ENCODE measurements around the gene DNAJC11.
"Not testable (repeated sequence)": the region's sequence is repeated elsewhere in the genome, so short reads cannot be mapped to it uniquely, and the experiment has no call there.

Gene DNAJC11

DNA sequence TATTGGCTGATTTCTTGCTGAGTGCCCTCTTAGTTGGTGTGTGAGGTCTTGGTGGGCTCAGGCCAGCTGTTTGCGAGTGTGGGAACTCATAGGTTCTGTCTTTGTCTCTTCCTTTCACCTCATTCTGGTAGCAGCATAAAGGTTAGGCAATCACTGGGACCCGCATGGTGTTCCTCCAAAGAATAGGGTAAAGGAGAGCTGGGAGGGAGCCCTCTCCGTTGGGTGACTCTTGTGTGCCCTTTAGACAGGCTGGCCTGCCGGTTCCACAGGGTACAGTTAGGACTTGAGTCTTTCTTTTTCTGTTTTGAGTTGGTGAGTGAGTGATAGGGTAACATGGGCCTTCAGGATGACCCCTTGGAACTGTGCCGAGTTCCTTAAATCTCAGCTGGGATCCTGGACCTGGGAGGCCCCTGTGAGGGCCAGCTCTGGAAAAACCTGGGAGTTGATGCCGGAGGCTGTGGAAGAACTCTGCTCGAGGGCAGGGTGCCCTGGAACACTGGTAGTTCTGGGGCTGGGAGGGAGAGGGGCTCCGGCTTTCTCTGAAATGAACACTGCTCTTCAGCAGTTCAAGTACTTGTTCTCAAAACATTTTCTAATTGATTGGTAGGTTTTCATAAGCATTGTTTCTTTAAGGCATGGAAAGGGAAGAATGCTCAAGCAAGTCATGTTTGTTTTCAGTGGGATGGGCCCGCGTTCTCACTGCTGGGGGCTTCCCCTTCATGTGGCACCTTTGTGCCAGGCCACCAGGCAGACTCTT is 79.0 kb downstream of the DNAJC11 start:
- no peak for DNase-seq

DNA sequence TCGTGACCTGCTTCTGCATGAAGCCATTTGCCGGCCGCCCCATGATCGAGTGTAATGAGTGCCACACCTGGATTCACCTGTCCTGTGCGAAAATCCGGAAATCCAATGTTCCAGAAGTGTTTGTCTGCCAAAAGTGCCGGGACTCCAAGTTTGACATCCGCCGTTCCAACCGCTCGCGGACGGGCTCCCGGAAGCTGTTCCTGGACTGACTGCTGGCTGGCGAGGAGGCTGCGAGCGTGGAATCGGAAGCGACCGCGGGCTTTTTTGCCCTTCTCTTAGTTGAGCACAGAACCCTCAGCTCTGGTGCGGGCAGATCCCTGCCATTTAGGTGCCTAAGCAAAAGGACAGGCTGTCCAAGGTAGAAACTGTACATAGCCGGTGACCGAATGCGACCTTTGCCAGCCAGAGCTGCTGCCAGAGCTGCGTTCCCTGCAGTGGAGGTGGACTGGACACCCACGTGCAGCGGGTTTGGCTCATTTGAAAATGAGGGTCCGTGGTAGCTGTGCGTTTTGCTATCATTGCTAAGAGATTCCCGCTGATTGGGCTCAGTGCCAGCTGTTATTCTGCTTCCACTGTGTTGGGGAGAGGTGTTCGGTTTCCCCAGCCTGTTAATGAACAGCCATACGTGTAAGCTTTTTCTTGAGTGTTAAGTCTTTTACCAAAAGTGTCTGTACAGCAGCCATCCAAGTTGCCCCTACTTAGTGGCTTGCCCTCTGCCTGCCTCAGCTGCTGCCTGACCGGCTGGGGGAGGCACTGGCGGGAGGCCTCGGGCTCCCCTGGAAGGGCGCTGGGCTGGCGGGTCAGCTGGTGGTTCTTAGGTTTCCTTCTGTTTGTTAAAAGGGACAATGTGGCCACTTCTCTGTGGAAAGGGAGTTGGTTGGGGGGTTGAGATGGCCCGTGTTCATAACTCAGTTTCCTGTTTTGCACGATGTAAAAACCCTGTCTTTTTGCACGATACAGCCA is 79.9 kb downstream of the DNAJC11 start:
- no peak for DNase-seq

DNA sequence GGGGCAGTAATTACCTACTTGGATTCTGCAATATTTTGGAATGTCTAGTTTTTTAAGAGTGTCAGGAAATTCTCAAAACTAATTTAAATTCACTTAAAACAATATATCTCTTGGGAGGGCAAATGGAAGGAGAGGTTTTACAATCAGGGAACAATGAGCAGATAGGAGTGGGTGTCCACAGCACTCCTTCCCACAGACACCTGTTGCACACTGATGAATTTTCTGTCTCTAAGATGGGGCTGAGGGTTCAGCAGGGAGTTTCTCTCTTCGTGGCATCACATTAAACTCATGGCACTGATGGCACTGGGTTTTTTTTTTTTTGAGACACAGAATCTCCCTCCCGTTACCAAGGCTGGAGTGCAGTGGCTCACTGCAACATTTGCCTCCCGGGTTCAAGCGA is 82.6 kb downstream of the DNAJC11 start:
- no peak for DNase-seq

DNA sequence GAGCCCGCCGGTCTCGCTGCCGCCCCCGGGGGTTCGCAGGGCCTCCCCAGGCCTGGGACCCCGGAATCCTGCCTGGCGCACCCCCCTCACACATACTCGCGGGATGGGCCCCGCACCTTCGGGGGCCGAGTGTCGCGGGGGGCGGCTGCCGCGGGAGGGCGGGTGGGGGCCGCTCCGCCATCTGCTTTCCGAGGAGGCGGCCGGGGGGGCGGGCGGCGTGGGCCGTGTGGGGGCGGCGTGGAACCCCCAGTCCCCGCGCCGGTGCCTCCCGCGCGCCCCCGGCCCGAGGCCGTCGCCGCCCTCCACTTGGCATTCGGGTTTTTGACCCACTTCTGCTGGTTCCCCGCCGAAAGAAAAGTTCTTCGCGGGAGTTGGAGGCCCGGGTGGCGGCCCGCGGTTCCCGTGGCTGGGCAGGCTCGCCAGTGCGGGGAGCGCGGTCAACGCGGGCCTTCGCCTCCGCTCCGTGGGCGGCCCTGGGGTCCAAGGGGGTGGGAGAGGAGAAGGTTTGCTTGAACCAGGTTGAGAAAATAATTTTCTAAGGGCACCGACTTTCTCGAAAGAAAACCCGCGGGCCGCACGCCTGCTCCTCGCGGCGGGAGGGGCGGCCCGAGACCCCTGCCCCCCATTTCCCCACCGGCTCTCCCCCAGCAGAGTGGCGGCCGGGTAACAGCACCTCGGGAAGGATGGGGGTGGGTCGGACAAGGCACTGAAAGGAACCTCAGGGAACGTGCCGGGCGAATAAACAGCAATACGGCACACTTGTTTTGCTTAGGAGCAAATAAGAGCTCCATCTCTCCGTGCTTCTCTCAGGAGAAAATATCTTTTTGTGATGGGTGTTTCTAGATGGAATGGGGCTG is 86.5 kb downstream of the DNAJC11 start:
- no peak for DNase-seq

DNA sequence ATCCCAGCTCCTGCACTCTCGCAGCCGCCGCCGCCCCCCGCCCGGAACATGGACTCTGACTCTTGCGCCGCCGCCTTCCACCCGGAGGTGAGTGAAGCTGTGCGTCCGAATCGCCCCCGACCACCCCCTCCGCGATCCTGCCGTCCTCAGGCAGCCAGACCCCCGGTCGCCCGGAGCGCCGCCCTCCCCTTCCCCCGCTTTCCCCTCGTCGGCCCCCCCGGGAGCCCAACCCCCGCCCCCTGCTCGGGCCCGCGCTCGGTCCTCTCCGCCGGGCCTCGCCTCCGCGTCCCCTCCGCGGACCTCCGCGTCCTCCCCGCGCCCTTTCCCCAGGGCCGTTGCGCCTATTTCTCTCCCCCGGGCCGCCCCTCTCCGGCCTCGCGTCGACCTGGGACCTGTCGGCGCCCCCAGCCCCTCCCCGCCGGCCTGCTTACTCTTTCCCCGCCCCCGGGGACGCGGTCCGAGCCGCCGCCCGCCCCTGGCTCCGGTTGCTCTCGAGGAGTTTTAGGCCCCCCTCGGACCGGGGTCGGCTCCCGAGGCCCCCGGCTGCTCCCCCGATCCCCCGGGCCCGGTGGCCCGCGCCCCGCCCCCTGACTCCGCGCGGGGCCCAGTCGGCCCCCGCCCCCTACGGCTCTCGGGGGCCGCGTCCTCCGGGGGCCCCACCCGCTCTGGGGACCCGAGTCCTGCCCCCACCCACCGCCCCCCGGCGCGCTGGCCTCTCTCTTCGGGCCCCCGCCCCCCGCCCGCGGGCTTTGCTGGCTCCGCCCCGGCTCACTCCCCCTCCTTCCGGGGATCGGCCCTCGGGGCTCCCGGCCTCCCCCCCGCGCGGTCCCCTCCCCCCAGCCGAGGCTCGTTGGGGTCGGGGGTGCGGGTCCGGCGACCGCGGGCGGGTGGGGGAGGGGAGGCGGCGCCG is 87.3 kb downstream of the DNAJC11 start:
- peak; percentile 57 for DNase-seq

- peak; percentile 99 for DNase-seq
These were observed 88.1 kb downstream of the DNAJC11 start, which contains the start of gene PHF13 for GRCh38 chr1:6613361-6614018. Gene PHF13, plus strand, starts transcription at chr1:6613731. Its CDS starts 336 bp downstream, at chr1:6614067.

DNA sequence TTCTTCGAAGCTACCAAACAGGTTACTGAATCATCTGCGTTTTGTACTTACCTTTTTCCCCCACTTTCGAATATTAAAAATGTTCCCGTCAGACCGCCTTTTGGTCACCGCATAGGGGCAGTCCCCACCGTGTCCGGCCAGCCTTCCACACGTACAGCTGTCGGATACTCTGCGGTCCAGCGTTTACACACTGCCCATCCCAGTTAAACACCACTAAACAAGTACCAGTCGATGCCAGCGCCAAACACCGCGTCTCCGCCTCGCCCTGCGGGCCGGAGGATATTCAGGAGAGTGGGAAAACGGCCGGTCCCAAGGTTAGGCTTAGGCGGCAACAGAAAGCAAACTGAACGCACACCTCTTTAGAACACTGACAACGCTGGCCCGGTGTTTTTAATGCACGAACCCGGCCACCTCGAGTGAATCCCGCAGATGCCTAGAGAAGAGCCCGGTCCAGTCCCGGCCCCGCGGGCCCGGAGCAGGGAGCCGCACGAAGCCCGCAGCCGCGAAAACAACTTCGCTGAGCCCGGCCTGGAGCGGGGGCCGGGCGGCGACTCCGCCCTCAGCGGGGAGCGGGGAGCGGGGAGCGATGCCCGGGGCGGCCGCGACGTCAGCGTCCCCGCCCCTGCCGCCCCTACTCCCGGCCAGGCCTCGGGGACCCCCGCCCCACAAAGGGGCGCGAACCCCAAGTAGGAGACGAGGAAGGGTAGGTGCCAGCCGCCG is 88.8 kb downstream of the DNAJC11 start:
- DNase-seq, result peak; percentile 63

DNA sequence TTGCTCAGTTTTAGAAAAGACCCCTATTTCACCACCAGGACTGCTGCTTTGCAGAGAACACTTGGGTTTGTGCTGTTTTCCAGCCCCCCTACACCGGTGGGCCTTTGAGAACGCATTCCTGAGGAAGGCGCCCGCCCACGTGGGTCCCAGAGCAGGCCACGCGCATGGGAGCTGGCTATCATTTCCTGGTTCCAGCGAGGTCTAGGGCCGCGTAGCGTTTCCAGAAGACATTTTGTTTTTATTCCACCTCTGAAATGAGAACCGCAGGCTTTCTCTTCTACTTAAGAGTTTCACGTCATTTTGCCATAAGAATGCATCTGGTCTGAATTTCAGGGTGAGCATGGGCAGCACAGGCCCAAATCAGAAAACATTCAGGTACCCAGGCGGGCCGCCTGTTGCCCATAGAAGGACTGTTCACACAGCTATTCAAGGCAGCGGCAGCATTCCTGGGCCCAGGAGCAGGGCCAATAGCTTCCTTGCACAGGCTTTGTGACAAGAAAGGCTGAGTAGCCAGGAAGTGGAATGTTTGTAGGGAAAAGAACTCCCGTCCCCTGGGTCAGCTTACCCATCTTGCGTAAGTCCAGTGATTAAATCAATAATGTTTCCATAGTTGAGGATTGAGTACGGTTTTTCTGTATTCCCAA is 97.6 kb downstream of the DNAJC11 start:
- no peak for DNase-seq

DNA sequence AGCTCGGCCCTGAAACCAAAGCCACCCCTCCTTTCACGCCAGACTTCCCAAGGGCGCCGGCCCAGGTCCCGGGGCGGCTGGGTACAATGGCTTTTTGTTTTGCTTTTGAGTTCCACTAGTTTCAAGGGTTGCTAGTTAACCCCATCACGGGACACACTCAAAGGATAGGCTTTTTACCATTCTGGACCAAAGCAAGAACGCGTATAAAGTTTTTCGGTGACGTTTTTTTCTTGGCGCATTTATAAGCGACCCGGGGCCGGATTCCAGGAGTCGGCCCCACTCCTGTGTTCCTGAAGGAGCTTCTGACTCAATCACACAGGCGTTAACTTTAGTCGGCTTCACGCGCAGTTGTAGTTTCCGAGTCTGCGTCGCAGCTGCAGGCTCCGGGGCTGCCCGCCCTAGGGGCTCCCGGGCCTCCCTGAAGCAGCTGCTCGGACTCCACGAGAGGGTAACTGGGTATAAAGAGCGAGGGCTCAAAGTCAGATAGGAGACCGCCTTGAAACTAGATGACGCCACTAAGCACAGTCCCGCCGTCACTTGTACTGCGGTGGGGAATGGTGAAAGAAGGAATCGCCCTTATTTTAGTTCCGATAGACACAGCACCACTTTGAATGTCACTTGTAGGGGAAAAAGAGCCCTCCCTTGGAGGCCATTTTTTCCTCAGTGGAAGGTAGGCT is 98.2 kb downstream of the DNAJC11 start:
- DNase-seq, result peak; percentile 59

DNA sequence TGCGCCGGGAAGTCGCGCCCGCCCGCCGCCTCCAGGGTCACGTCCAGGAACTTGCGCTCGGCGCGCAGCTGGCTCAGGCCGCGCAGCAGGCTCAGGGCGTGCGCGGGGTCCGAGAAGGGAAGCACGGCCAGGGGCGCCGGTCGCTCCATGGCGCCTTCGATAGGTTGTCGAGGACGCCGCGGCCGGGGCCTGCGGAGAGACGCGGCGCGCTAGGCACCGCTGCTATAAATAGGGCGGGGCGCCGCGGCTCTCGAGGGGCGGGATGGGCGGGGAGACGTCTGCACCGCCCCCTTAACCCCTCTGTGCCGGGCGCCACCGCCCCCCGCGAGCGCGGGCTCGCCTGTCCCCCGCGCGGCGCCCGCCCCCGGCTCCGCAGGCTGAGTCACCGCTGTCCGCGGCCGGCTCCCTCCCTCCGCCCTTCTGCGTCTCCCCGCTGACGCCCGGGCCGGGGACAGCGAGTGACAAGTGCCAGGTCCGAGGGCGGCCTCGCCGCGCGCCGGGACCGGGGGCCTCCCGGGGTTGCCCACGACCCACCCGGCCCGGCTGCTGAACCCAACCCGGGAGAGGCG is 98.9 kb downstream of the DNAJC11 start, which contains the start of gene KLHL21:
KLHL21 (minus strand) TSS at position 201 of the 569 bp plus-strand sequence; CDS start at position 149, 52 bp downstream.
- DNase-seq, result peak; percentile 90

- no peak for DNase-seq
These were observed 99.5 kb downstream of the DNAJC11 start for GRCh38 chr1:6601923-6602668.

GRCh38 chr1:6601049-6601922 is 100.3 kb downstream of the DNAJC11 start:
- peak; percentile 76 for DNase-seq

DNA sequence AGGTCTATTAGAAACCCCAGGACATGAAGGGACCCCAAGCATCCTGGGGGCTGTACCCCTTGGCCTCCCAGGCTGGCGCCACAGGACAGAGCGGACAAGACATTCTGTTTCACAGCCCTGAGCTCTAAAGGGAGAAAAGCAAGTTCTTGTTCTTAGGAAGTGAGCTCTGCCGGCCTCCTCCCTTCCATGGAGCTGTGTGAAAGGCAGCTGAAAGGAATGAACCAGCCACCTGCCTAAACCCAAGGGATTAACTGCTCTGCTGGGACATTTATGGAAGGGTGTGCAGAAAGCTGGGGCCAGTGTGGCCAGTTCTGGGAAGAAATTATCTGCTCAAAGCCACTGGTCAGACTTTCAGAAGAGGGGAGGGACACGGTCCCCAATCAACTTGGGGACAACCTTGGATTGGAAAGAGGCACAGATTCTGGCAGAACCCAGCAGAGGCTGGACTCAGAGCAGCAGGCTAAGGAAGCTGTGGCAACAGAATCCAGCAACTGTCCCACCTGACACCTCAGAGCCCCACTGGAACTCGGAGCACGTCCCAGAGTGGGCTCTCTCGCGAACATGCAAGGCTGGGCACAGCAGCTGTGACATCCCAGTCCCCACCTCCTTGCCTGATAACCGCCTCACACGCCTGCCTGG is 101.1 kb downstream of the DNAJC11 start:
- no peak for DNase-seq

- DNase-seq, result not testable (repeated sequence)
These were observed 101.6 kb downstream of the DNAJC11 start for GRCh38 chr1:6599991-6600390.

DNA sequence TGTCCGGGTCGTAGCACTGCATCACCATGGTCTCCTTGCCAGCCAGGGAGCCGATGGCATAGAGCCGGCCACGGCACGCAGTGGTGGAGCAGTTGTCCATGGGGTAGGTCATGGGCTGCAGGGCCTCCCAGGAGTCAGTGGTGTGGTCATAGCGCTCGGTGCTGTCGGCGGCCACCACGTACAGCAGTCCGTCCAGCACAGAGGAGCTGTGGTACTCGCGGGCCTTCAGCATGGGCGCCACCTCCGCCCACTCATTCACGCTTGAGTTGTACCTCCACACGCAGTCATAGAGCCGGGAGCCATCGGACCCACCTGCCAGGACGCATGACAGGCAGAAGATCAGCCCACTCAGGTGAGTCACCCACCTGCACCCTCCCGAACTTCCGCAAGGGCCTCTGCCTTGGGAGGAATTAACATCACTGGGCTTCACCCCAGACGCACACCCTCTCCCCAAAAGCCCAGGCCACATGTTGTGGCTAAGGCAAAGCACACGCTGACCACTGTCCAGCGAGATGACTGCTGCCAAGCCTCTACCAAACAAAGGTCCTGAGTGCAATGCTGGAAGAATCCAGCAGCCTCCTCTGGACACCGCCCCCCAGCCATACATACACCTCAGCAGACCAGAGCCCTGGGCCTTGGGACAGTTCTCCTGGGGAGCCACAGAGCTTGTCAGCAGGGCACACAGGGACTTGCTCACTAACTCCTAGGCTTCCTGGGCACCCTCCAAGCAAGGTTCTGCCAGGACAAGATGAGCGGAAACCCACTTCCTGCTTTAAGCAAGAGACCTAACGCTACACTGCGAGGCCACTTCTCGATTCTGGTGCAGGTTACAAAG is 102.3 kb downstream of the DNAJC11 start:
- DNase-seq, result no peak

- no peak for DNase-seq
These were observed 103.9 kb downstream of the DNAJC11 start for GRCh38 chr1:6597777-6598131.
